CD1c-positive myeloid dendritic cell (primary cell): ENCODE data around the gene NR2F1-AS1.
A peak's percentile ranks its signal among the peaks of the same experiment; 100 is the strongest.

Experiments used
- DNase-seq: peaks from one replicate; pipeline ENCODE4 v3.0.0-alpha.2; 2016; ENCODE audit errors: extremely low spot score

NR2F1-AS1 gene

GRCh38 chr5:93580927-93581445, at the start of gene NR2F1-AS1:
Gene NR2F1-AS1 (minus strand): TSS chr5:93581219.
- no peak for DNase-seq

GRCh38 chr5:93626801-93627200, 45.8 kb upstream of the NR2F1-AS1 start:
- DNase-seq = no peak

GRCh38 chr5:93623153-93623552, 42.1 kb upstream of the NR2F1-AS1 start:
- no peak for DNase-seq

GRCh38 chr5:93622240-93622885, 41.3 kb upstream of the NR2F1-AS1 start:
- peak; percentile 59 for DNase-seq

- DNase-seq = peak; percentile 23
Observed at GRCh38 chr5:93621327-93621798, 40.3 kb upstream of the NR2F1-AS1 start.

GRCh38 chr5:93620487-93621326, 39.7 kb upstream of the NR2F1-AS1 start:
- peak; percentile 56 for DNase-seq

- no peak for DNase-seq
Observed at GRCh38 chr5:93616538-93617174, 35.6 kb upstream of the NR2F1-AS1 start.

- DNase-seq = no peak
Observed at GRCh38 chr5:93612855-93613243, 31.8 kb upstream of the NR2F1-AS1 start.

GRCh38 chr5:93611976-93612854, 31.2 kb upstream of the NR2F1-AS1 start:
- DNase-seq = no peak

GRCh38 chr5:93611273-93611975, 30.4 kb upstream of the NR2F1-AS1 start:
- no peak for DNase-seq

GRCh38 chr5:93610581-93611272, 29.7 kb upstream of the NR2F1-AS1 start:
- no peak for DNase-seq

GRCh38 chr5:93609762-93610161, 28.7 kb upstream of the NR2F1-AS1 start:
- no peak for DNase-seq

GRCh38 chr5:93608855-93609254, 27.8 kb upstream of the NR2F1-AS1 start:
- no peak for DNase-seq

- DNase-seq = peak; percentile 37
Observed at GRCh38 chr5:93607367-93608258, 26.6 kb upstream of the NR2F1-AS1 start.

- DNase-seq = no peak
Observed at GRCh38 chr5:93606382-93606752, 25.3 kb upstream of the NR2F1-AS1 start.

GRCh38 chr5:93604644-93605515, 23.9 kb upstream of the NR2F1-AS1 start:
- DNase-seq = no peak

- DNase-seq = no peak
Observed at GRCh38 chr5:93603793-93604643, 23.0 kb upstream of the NR2F1-AS1 start.
